ENCODE measurements around the gene TAP2.

The TAP2 gene

DNA sequence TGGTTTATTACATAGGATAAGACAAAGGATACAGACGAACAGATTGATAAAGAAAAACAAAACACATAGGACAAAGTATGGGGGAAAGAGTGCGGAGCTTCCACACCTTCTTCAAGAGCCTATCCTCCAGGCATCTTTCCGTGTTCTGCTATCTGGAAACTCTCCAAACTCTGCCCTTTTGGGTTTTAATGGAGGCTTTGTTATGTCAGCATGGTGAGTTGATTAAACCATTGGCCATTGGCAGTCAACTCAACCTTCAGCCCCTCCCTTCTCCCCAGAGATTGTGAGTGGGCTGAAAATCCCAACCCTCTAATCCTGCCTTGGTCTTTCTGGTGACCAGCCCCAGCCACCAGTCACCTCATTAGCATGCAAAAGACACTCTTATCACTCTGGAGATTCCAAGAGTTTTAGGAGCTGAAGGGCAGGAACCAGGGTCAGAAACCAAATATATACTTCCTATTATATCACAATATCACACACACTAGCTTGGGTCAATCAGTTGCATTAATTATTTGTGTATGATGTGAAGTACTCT, 45.6 kb downstream of the TAP2 start:
- no peak for DNase-seq (ENCODE audit: low read depth)

DNA sequence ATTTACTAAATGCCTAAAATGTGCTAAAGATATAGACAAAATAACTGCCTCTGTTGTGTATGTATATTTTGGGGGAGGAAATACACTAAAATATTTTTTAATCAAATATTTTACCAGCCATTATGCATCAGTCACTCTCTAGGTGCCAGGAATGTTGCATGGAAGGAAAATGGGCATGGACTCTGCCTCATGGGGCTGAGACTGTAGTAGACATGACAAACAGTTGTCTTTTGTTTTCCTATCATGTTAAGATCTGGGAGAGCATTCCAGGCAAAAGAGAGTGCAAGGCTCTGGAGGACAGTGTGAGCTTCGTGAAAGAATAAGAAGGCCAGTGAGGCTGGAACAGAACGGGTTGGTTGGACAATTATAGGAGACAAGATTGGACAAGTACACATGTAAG, 48.2 kb downstream of the TAP2 start:
- DNase-seq (ENCODE audit: low read depth): no peak
